B cell (primary cell): ENCODE measurements around the gene TCEAL8. TPM values are rescaled to one million over a fixed set of nuclear protein-coding genes. Genes with fewer than 3 reads are reported as not detected.

Source experiments
- ATAC-seq: fragments of 200-7000 bp; cut with Tn5 transposase; one replicate; pipeline ENCODE4 v1.10.0; 2021; ENCODE audit warnings: low read depth, mild to moderate bottlenecking, moderate number of reproducible peaks, moderate library complexity
- CTCF ChIA-PET: fragments of 350-600 bp; sonication (Branson Sonifier 250); formaldehyde crosslinking; loops from one replicate; lab custom pipeline; 2021; ENCODE audit warnings: antibody characterized with exemption, inconsistent platforms; lab: Charles Lee
- POLR2A ChIA-PET: fragments of 350-600 bp; sonication (Branson Sonifier 250); formaldehyde crosslinking; loops from one replicate; lab custom pipeline; 2021; ENCODE audit warnings: antibody characterized with exemption; lab: Charles Lee
- DNase-seq: peaks from one replicate; pipeline ENCODE4 v3.0.0; 2013
- H2AFZ ChIP-seq: 2 replicates; pipeline ENCODE4 v1.6.1; 2012; ENCODE audit warnings: mild to moderate bottlenecking, low read depth, low read length; ENCODE audit not compliant: insufficient read depth, poor library complexity, severe bottlenecking
- H3K27ac ChIP-seq, 2 donors: 1 replicate in 1 of 2; 2 replicates in 1 of 2; pipeline ENCODE4 v1.5.1; 2012 to 2013; ENCODE audit warnings: low read length in 2 of 2, mild to moderate bottlenecking in 2 of 2, moderate library complexity in 1 of 2
- H3K27me3 ChIP-seq, 4 experiments: fragments of 200-600 bp in 1 of 4; sonication (generic) in 1 of 4; replicated peaks in 1 of 4; 1 replicate in 2 of 4; 2 replicates in 2 of 4; pipeline versions ENCODE4 v1.6.1 to v1.7.0; 2013 to 2016; ENCODE audit warnings: low read length in 3 of 4, mild to moderate bottlenecking in 2 of 4, mixed read lengths in 1 of 4, moderate library complexity in 1 of 4; ENCODE audit not compliant: insufficient read depth in 4 of 4, control insufficient read depth in 3 of 4; ENCODE audit errors: control extremely low read depth in 1 of 4
- H3K36me3 ChIP-seq, 2 experiments: replicated peaks in 1 of 2; 1 replicate in 1 of 2; 2 replicates in 1 of 2; pipeline versions ENCODE4 v1.6.1 to v1.7.1; 2013; ENCODE audit warnings: low read length in 1 of 2; ENCODE audit not compliant: insufficient read depth in 2 of 2, control insufficient read depth in 1 of 2; ENCODE audit errors: control extremely low read depth in 1 of 2, extremely low read depth in 1 of 2
- H3K4me1 ChIP-seq, 2 donors: fragments of 200-600 bp in 1 of 2; sonication (generic) in 1 of 2; 1 replicate in 1 of 2; 2 replicates in 1 of 2; pipeline versions ENCODE4 v1.5.1 to v1.6.1; 2013 to 2017; ENCODE audit warnings: low read length in 2 of 2; ENCODE audit not compliant: control insufficient read depth in 2 of 2, insufficient read depth in 2 of 2
- H3K4me2 ChIP-seq: replicated peaks from 2 replicates; pipeline ENCODE3; 2012; ENCODE audit warnings: mild to moderate bottlenecking, low read depth, low read length; ENCODE audit not compliant: poor library complexity, severe bottlenecking
- H3K4me3 ChIP-seq, 5 experiments: fragments of 200-600 bp in 1 of 5; sonication (generic) in 1 of 5; 1 replicate in 3 of 5; 2 replicates in 2 of 5; pipeline versions ENCODE4 v1.5.1 to v1.7.0; 2011 to 2016; ENCODE audit warnings: low read length in 4 of 5, mild to moderate bottlenecking in 4 of 5, low read depth in 2 of 5, control low read depth in 1 of 5, moderate library complexity in 1 of 5; ENCODE audit not compliant: insufficient read depth in 1 of 5; ENCODE audit errors: control extremely low read depth in 1 of 5, extremely low read depth in 1 of 5
- H3K79me2 ChIP-seq: fragments of 200-600 bp; sonication (generic); one replicate; pipeline ENCODE4 v1.6.0; 2016; ENCODE audit warnings: low read length; ENCODE audit not compliant: control insufficient read depth, insufficient read depth
- H3K9ac ChIP-seq: fragments of 200-600 bp; sonication (generic); 2 replicates; pipeline ENCODE4 v1.6.1; 2017; ENCODE audit warnings: mild to moderate bottlenecking, low read length, moderate library complexity
- H3K9me3 ChIP-seq, 3 donors: one replicate each; pipeline versions ENCODE4 v1.6.1 to v1.7.1; 2013; ENCODE audit warnings: low read length in 2 of 3; ENCODE audit not compliant: control insufficient read depth in 2 of 3, insufficient read depth in 1 of 3; ENCODE audit errors: control extremely low read depth in 1 of 3
- H4K20me1 ChIP-seq: 2 replicates; pipeline ENCODE4 v1.6.0; 2012; ENCODE audit warnings: mild to moderate bottlenecking, low read length; ENCODE audit not compliant: insufficient read depth, control insufficient read depth, poor library complexity, severe bottlenecking
- H3K27ac Mint-ChIP-seq: one replicate; pipeline ENCODE4 v1.8.0; 2021; ENCODE audit warnings: mixed read lengths
- H3K27me3 Mint-ChIP-seq: one replicate; pipeline ENCODE4 v1.8.0; 2021; ENCODE audit warnings: mixed read lengths
- H3K4me1 Mint-ChIP-seq: one replicate; pipeline ENCODE4 v1.8.0; 2021; ENCODE audit warnings: mixed read lengths
- H3K4me3 Mint-ChIP-seq: one replicate; pipeline ENCODE4 v1.8.0; 2021; ENCODE audit warnings: mixed read lengths
- H3K9me3 Mint-ChIP-seq: one replicate; pipeline ENCODE4 v1.8.0; 2022; ENCODE audit warnings: mixed read lengths; ENCODE audit not compliant: insufficient read depth
- EZH2 ChIP-seq: IDR thresholded peaks from 2 replicates; pipeline ENCODE4 v1.6.1; 2012; ENCODE audit warnings: borderline replicate concordance, low read depth, mild to moderate bottlenecking, moderate library complexity, low read length; ENCODE audit not compliant: insufficient read depth, poor library complexity, severe bottlenecking
- WGBS: methylation state at CpG from one replicate; pipeline ENCODE4 v1.1.5; 2013; ENCODE audit warnings: missing lambda C conversion rate; ENCODE audit not compliant: insufficient coverage; 5-methylcytosine and 5-hydroxymethylcytosine counted together
- intact Hi-C: fragments of 100-400 bp; cut with micrococcal nuclease; formaldehyde crosslinking; loops from one replicate; pipeline ENCODE4 v1.10.0; 2022
- polyA plus RNA-seq: library from polyadenylated mRNA; depleted of rRNA; stranded (reverse); fragments of >200 nt; gene quantifications from 2 replicates; pipeline ENCODE4 v1.2.3, GENCODE V29; 2012
- total RNA-seq, 2 donors: library from RNA; stranded (reverse); fragments of 120-200 nt in 1 of 2; gene quantifications; 1 replicate in 1 of 2; 2 replicates in 1 of 2; pipeline versions ENCODE4 v1.2.3 to v1.2.4, GENCODE V29; 2013 to 2022
- TF ChIP-seq, protein P1 (sequence below): fragments of 200-600 bp; IDR thresholded peaks from one replicate; pipeline ENCODE4 v1.8.0; 2022; ENCODE audit warnings: antibody characterized with exemption, mild to moderate bottlenecking

Gene TCEAL8
- total and polyA plus RNA-seq, 2 donors (not counting 1 experiment from before 2014, with no cell fraction given) = 4.1 to 17.5 TPM

DNA sequence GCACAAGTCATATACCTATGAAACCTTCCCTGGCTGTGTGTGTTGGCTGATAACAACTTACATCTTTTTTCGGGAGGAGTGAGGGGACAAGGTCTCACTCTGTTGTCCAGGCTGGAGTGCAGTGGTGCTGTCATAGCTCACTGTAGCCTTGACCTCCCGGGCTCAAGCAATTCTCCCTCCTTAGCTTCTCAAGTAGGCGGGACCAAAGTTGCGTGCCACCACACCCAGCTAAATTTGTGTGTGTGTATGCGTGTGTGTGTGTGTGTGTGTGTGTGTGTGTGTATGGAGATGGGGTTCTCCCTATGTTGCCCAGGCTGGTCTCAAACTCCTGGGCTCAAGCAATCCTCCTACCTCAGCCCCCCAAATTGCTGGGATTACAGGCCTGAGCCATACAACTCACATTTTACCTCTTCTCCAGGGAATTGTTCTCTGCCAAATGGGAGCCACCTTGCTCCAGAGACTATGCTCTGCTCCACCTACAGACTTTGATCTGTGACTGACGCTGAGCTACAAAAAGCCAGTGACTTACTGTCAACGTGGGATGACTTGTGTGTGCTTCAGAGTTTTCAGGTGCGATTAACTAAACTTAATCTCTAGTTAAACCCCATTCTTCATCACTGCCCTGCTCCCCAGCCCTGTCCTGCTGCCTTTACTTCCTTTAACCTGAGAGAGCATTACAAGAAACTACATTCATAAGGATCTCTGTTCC is 42.1 kb downstream of the TCEAL8 start:
- H3K27ac Mint-ChIP-seq = no peak overlapping the region
- ATAC-seq (no peak), DNase-seq (no peak)
- no peak overlapping the region for H3K9ac ChIP-seq
- H3K4me2 ChIP-seq = no peak overlapping the region
- H2AFZ ChIP-seq = no peak overlapping the region
- H3K4me3 ChIP-seq = no peak overlapping the region
- intact Hi-C loops = no loop called here
- peaks cover 0 to 3% (median 1%) of the 10 kb centered on the region in 4 experiments for H3K27me3 ChIP-seq
- ChIA-PET CTCF (interaction anchor here (2.8 to 3.4 kb wide), 3 partner anchors 10 to 277 kb away, joined by 12 to 34 read pairs (median 19); no protein-coding TSS in a partner anchor), POLR2A (no interaction called here)
- peaks cover 5 to 8% of the 10 kb centered on the region in 2 donors for H3K4me1 ChIP-seq
- peaks cover 12% of the 10 kb centered on the region for H3K4me1 Mint-ChIP-seq
- H3K9me3 ChIP-seq = no peaks in the 10 kb centered on the region
- H3K27me3 Mint-ChIP-seq = no peaks in the 10 kb centered on the region
- H4K20me1 ChIP-seq = no peaks in the 10 kb centered on the region
- TF ChIP-seq, protein P1, sequence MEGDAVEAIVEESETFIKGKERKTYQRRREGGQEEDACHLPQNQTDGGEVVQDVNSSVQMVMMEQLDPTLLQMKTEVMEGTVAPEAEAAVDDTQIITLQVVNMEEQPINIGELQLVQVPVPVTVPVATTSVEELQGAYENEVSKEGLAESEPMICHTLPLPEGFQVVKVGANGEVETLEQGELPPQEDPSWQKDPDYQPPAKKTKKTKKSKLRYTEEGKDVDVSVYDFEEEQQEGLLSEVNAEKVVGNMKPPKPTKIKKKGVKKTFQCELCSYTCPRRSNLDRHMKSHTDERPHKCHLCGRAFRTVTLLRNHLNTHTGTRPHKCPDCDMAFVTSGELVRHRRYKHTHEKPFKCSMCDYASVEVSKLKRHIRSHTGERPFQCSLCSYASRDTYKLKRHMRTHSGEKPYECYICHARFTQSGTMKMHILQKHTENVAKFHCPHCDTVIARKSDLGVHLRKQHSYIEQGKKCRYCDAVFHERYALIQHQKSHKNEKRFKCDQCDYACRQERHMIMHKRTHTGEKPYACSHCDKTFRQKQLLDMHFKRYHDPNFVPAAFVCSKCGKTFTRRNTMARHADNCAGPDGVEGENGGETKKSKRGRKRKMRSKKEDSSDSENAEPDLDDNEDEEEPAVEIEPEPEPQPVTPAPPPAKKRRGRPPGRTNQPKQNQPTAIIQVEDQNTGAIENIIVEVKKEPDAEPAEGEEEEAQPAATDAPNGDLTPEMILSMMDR = no peak
- no peak for TF ChIP-seq EZH2
- no peak overlapping the region for H3K4me3 Mint-ChIP-seq
- H3K9me3 Mint-ChIP-seq = no peaks in the 10 kb centered on the region
- no peaks in the 10 kb centered on the region for H3K79me2 ChIP-seq
- no CpG with 5 or more reads among the region's 8 CpGs for WGBS
- no peak overlapping the region for H3K27ac ChIP-seq
- H3K36me3 ChIP-seq = no peaks in the 10 kb centered on the region

GRCh38 chrX:103211012-103211715 is 43.8 kb downstream of the TCEAL8 start:
- Histone ChIP-seq H3K79me2 (no peaks in the 10 kb centered on the region), H3K36me3 (no peaks in the 10 kb centered on the region), H3K4me2 (no peak overlapping the region), H4K20me1 (no peaks in the 10 kb centered on the region), H2AFZ (no peak overlapping the region), H3K27ac (no peak overlapping the region), H3K9ac (no peak overlapping the region), H3K4me1 (peaks cover 5 to 8% of the 10 kb centered on the region in 2 donors), H3K27me3 (peaks cover 0 to 6% (median 2%) of the 10 kb centered on the region in 4 experiments), H3K4me3 (no peak overlapping the region), H3K9me3 (no peaks in the 10 kb centered on the region)
- ChIA-PET POLR2A (interaction anchor here (0.5 to 0.6 kb wide), 2 partner anchors 30 to 480 kb away, joined by 3 to 4 read pairs; no protein-coding TSS in a partner anchor), CTCF (interaction anchor here (0.7 to 3.4 kb wide), 11 partner anchors 9 to 279 kb away, joined by 3 to 34 read pairs (median 4); no protein-coding TSS in a partner anchor)
- DNase-seq = peak; percentile 60
- Mint-ChIP-seq H3K4me1 (peaks cover 11% of the 10 kb centered on the region), H3K4me3 (no peak overlapping the region), H3K9me3 (no peaks in the 10 kb centered on the region), H3K27ac (no peak overlapping the region), H3K27me3 (no peaks in the 10 kb centered on the region)
- intact Hi-C loops = loop anchor here (1.0 kb wide), 1 partner anchor 37 kb away; no protein-coding TSS in a partner anchor
- WGBS = 20% methylated on average over 1 of the region's 7 CpGs
- no peak for ATAC-seq
- TF ChIP-seq, protein P1 = peak; percentile 53
- TF ChIP-seq EZH2 = no peak
